ENCODE results near the gene FYN. TPM values are rescaled to one million over a fixed set of nuclear protein-coding genes. Genes with fewer than 3 reads are reported as not detected.

Gene FYN
- polyA plus RNA-seq, 4 donors: 118 to 171 (median 150) TPM

DNA sequence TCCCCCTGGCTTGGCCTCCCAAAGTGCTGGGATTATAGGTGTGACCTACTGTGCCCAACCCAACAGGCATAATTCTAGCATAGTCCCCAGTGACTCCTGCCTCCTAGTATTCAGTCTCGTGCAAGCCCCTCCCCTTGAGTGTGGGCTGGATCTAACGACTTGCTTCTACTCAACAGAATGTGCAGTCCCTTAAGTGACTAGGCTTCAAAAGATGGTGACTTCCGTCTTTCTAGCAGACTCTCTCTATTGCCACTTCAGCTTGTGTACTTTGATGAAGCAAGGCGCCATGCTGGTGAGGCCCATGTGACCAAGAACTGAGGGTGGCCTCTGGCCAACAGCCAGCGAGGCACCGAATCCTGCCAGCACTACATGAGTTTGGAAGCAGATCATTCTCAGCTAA is 157.9 kb downstream of the FYN start:
- DNase-seq (ENCODE audit: low read depth in 4 of 4, low spot score in 3 of 4): no peak

DNA sequence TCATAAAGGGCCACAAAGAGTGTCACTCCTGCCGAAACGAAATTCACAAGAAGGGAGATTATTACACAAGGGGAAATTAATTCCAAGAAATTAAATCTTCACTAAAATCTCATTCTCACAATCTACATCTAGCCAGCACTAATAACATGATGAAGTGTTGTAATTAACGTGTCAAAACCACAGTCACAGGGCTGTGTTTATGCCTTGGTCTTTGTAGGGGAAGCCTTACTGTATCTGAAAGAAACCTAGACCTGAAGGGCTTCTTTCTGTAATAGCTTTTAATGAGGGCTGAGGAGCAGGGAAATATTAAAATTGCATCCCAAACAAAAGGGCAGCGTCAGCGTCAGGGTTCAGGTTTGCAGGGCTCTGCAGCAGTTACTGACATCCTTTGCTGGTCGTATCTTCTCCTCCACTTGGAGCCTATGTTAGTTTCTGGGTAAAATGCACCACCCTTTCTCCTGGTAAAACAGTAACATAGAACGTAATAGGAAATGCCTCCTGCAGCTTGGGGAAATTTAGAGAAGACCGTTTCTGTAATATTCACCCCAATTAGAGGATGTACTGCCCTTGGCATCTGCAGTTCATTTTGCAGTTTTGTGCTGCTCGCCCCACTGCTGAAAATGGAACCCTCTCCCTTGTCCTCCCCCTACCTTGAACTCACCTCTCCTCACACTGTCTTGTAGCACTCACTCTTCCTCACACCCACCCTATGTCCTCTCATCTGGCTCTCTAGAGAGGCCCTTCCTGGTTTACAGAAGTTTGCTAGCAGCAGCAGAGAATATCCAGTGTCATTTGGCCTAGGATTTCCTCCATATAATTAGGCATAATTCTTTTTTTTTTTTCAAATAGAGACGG is 158.6 kb downstream of the FYN start:
- DNase-seq (ENCODE audit: low read depth in 4 of 4, low spot score in 3 of 4): no peak

DNA sequence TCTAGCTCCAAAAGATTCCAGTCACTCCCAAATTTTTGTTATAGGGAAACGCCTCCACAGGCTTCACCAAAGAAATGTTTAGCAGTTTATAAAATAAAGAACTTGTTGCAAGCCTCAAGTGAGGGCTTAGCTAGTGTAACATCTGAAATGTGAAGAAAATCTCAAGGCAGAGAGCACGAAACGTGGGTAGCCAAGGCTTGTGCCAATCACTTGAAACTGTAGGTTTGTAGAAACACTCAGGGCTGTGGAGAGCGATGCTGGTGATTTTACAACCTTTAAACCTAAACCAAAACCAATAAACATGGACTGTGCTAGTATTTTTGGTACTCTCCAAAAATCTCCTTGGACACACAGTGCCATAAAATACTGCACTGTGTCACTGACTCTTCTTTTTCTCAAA is 159.4 kb downstream of the FYN start:
- DNase-seq (ENCODE audit: low read depth in 4 of 4, low spot score in 3 of 4): no peak

DNA sequence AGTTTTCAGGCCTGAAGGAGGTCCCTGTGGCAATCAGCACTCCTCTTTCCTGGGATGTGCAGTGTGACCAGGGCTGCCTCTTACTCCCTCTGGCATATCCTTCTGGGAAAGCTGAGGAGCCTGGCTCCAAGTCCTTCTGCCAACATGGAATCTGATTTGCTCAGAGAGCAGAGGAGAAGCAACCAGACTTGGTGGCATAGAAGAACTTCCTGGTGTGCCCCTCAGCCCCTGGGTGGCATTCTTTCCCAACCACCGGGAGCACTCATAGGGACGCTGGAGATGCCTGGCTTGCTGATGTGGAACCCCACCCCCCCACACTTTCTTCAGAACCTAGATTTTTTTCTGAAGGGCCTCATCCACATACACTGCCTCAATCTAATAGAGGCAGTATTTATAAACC is 160.0 kb downstream of the FYN start:
- no peak for DNase-seq (ENCODE audit: low read depth in 4 of 4, low spot score in 3 of 4)

DNA sequence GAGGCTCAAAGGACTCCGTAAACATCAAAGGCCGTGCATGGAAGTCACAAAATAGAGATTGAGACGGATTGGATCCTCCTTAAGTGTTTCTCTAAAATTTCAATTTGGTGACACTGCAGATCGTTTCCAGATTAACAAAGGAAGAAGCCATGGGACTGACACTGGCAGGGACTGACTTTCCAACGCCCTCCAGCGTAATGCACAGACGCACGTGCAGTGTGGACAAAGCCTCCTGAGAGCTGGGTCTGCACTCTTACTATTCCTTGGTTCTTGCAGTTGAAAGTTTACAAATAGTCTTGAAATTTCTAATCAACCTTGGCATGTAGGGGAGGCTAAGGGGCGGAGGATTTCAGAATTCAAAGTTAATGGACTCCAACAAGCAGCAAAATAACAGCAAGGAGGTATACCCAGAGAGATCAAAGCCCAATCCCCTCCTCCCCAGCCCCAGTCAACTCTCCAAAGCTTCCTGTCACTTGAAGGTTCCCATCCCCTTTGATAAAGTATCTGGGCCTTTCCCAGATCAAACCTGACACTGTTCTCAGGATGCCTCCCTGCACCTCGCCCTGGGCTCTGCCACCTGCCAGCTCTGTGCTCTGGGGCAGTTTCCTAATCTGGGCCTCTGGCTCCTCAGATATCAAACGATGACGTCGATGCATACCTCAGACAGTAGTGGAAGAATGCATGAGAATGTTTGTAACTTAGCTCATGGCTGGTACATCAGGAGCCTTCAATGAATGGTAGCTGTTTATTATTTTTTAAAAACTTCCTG is 161.1 kb downstream of the FYN start:
- no peak for DNase-seq (ENCODE audit: low read depth in 4 of 4, low spot score in 3 of 4)

DNA sequence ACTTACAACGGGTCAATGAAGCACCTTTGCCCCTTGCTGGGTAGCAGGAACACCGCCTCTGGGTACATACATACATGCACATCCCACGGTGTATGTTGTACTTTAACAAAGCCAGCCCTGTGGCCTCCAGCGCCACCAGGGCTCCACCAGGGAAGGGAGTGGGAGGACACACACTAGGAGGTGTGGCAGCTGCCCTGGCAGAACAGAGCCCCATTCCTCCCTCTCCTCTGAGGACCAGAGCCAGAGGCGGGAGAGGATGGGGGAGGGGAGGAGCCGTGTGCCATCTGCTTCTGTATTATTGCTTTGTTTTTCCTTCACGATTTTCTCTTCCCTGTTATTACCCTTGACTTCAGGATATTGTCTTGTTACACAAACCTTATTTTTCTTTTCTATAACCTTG is 161.8 kb downstream of the FYN start:
- DNase-seq (ENCODE audit: low read depth in 4 of 4, low spot score in 3 of 4): no peak

DNA sequence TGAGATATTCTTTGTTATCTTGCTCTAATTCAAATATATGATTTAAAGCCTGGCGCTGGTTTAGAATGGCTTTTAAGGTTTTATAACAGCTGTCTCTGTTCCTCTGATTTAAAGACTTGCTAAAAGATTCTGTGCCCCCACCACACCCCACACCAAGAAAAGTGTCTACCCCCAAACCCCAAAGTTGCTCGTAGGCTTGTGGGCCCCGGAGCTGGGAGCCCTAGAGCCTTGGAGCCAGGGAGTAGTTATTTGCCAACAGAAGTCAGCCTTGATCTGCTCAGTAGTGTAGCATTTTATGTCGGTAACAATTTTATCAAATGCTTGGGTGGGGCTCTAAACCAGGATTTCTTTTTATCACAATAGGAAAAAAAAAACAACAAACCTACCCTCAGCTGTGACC is 162.3 kb downstream of the FYN start:
- no peak for DNase-seq (ENCODE audit: low read depth in 4 of 4, low spot score in 3 of 4)

DNA sequence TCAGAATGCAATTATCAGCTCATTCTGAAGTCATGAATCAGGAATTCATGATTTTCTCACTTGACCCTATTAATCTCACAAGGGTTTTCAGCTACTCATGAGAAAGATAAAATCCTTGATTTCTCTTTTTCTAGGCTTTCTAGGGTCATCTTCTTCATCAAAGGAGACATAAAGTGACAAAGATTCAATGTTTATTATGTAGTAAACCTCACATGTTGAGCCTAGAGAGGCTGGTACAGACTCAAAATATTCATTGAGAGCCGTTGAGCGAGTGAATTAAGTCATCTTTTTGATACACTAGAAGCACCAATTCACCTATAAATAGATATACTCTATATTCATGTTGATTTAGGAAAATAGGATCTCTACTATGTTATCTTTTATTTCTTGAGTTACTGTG is 162.8 kb downstream of the FYN start:
- DNase-seq (ENCODE audit: low read depth in 4 of 4, low spot score in 3 of 4): no peak

DNA sequence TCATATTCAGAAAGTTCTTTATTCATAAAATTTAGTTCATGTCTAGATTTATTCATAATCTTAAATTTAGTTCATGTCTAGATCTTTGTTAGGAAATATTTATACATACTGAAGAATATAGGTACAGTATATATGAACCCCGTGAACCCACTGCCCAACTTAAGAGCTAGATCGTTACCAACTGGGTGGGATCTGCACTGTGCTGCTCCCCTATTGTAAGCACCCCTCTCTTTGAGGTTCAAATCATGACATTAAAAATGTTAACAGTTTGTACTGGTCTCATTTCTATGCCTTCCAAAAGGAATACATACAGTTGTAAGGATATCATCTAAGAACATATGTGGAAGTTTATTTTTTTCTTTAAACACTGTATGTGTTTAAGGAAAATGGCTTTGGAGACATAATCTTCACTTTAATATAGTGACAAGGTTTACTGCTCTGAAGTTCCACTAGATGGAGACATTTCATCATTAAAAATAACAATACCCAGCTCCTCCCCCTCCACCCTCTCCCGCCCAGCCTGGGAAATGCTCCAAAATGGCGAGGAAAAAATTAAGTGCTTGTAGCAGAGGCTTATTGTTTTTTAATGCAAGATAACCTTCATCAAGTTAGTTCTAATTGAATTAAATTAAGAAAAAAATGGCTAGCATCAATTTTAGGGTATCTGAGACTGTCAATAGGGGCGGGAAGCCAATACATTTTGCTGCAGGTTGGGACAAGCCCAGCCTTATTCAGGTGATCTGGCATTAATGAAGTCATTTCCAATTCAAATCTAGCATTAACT is 163.4 kb downstream of the FYN start:
- no peak for DNase-seq (ENCODE audit: low read depth in 4 of 4, low spot score in 3 of 4)

DNA sequence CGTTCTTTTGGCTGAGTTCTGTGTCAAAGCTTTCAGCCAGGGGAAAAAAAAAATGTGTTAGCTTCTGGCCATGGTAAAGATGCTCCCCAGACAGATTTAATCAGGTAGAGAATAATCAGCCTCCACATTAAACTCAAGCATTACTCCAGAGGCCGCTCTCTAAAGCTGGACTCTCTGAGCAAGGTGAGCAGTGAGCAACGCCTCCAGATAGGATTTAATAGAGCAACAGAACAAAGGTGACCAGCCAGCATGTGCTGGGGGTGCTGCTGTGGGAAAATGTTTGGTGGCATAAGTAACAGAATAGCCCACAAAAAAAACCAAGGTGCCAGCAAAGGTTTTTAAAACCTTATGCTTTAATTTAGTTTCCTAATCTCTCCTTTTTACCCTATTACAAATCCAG is 164.1 kb downstream of the FYN start:
- no peak for DNase-seq (ENCODE audit: low read depth in 4 of 4, low spot score in 3 of 4)

DNA sequence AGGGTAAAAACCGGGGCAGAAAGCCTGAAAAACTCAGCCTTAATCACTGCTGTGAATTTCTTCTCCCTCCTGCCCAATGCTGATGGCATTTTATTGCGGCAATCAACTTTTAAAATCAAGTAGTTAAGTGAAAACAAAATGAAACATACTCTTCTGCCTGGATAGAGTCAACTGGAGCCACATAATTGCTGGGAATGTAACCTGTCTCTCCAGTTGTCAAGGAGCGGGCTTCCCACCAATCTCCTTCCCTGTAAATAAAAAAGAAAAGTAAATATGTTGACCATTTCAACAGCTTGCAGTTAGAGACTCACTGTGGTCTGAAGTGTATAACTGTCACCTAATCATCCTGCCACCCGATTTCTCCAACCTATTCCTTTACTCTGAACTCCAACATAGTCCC is 165.5 kb downstream of the FYN start:
- DNase-seq (ENCODE audit: low read depth in 4 of 4, low spot score in 3 of 4): no peak

DNA sequence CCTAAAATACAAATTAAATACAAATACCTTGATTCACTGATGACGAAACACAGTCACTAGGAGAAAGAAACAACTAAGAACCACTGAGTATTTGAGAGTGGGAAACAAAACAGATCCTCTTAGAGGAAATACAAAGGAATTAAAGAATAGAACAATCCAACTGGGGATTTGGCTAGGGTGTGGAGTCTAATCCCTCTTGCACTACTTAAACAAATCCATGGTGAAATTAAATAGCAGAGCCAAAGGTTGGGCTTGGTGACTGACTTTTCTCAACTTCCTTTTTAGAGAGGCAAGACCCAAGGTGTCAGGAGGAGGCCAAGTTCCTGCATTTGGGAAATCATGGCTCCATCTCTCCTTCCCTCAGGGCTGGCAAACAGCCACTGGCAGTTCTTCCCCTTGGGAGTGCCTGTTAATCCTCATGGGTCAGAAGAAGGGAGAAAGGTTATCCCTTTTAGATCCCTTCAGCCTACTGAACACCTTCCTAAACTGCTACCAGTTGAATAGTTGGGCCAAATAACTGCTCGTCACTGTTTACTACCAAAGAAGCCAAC is 166.3 kb downstream of the FYN start:
- DNase-seq (ENCODE audit: low read depth in 4 of 4, low spot score in 3 of 4): no peak

DNA sequence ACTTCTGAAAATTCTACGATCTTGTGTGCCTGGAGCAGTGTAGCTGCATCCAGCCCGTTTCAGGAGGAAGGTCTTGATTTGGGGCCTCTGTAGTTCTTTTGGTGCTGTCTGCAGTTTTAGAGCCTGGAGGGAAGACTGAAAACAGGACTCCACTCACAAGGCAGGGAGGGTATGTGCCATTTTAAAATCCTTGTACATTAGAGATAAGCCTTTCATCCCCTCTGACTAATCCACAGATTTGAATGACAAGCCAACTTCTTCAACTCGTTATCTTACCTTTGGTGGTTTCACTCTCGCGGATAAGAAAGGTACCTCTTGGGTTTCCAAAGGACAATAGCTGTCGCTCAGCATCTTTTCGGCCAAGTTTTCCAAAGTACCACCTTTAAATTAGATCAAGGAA is 169.5 kb downstream of the FYN start:
- no peak for DNase-seq (ENCODE audit: low read depth in 4 of 4, low spot score in 3 of 4)

DNA sequence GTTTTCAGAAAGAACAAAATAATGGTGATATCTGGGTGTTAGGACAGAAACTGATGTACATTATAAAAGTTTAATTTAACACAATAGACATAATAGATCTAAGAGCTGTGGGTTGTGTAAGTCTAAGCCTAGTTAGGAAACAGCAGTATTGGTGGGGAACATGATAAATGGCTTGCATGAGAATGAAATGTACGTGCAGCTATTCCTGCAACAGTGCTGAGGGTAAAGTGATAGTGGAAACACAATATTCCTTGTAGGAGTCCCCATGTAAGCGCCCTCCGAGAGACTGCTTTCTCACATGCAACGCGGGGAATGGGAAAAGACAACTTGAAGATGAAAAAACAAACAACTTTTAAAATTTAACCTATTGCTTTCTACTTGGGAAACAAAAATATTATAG is 171.0 kb downstream of the FYN start:
- no peak for DNase-seq (ENCODE audit: low read depth in 4 of 4, low spot score in 3 of 4)

DNA sequence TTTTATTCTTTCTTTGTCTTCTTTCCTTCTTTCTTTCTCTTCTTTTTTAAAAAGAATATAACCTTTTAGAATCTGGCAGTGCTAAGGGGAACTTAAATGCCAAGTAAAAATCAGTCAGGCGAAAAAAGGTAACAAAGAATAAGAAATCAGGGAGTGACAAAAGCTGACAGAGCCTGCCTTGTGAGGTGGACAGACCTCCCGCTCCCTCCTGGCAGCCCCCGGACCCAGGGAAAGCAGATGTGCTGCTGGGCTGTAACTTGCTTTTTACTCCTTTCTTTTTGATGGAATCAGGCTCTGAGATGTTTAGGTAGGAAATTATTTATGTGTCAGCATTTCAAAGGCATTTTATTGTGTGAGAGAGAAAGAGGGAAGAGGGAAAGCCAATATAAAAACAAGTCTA is 172.1 kb downstream of the FYN start:
- no peak for DNase-seq (ENCODE audit: low read depth in 4 of 4, low spot score in 3 of 4)

DNA sequence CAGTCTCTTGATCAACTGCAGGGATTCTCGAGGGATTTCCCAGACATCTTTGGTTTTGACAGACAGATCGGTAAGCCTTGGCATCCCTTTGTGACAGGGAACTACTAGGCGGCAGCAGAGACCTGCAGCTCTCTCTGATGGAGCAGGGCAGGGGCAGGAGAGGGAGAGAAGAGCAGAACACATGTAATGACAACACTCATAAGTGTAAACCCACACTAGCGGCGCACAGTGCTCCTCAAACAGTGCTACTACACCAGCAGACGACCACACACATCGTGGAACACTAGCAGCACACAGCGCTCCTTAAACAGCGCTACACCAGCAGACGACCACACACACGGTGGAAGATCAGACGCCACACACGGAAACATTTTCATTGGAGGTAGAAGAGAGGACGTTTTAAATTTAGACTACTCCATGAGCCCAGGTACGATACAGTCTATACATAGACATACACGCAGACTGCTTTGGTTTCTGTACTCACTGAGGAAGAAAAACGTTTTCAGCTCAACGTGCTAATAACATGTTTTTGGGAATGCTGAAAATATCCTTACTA is 173.0 kb downstream of the FYN start:
- no peak for DNase-seq (ENCODE audit: low read depth in 4 of 4, low spot score in 3 of 4)

DNA sequence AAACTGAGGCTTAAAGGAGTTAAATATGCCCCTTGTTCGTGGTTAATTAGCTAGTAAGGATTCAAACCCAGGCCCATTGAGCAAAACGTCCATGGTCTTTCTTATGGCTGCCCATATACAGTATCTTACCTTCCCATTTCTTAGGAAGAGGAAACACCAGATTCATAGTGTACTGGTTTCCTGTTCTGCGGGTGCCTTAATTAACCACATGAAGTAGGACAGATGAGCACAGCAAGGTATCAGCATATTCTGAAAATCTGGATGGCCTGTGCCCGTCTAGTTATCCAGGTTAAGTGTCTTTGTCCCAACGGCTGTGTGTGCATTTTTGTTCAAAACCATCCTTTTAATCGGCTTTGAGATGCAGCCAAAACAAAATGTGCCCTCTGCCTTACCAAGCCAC is 174.1 kb downstream of the FYN start:
- DNase-seq (ENCODE audit: low read depth in 4 of 4, low spot score in 3 of 4): no peak

DNA sequence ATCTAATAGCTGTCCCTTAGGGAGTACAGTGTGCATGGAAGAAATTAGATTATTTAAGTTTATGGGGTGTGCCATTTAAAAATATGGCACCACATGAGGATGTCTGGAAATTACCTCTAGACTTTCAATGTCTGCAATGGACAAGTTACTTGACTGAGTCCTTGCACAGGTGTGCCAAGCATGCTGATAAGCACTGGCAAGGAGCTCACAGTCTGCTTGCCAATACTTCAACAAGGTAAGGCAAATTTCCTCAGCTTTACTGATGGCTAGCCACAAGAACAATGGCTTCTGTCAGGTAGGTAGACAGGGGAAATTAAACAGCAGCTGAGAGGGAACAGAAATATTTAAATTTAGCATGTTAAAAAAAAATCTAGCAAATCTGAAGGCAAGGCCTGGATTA is 176.4 kb downstream of the FYN start:
- DNase-seq (ENCODE audit: low read depth in 4 of 4, low spot score in 3 of 4): no peak

DNA sequence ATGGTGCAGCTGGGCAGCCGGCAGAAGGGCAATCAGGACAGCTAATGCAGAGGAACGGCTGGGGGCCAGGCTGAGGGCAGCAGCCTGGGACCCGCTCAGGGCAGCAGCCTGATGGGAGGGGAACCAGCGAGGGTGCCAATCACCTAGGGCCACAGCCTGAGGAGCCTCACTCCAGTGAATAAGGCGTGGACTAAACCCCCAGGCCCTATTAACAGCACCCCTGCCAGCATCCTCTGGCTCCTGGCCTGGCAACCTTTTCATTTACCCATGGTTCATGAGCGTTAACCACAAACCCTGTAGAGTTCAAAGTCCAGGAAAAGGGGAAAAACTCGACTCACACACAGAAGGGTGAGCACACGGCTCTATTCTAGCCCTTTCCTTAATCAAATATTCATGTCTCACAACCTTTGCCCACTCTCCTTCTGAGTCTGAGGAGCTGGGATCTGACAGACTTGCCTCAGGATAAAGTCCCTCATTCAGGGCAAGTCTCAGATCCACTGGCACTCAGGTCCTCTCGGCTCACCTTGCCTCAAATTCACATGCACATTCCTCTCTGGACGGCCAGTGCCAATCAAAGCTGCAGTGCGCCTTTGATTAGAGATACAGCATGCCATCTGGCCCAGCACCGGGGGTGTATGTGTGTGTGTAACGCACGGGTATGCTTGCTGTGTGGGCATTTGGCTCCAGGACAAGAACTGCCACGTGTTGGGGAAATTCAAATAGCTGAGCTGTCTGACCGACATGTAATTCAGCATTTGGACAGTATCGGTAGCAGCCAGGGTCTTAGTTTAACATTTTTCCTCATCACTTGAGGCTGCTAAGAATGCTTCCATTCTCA is 180.7 kb downstream of the FYN start:
- DNase-seq (ENCODE audit: low read depth in 4 of 4, low spot score in 3 of 4): no peak
